HG02571 (cell line): ENCODE data around the gene PRDX5.

Source experiments
- ATAC-seq: cut with Tn5 transposase; IDR thresholded peaks from one replicate; pipeline ENCODE4 v1.9.1; 2021; ENCODE audit warnings: mild to moderate bottlenecking, moderate library complexity; ENCODE audit not compliant: unreplicated experiment

Gene PRDX5

GRCh38 chr11:64359712-64360445 lies 42.0 kb downstream of the PRDX5 start:
- no peak for ATAC-seq

GRCh38 chr11:64360448-64360921 lies 42.6 kb downstream of the PRDX5 start:
- no peak for ATAC-seq

- no peak for ATAC-seq
These were observed 43.7 kb downstream of the PRDX5 start for GRCh38 chr11:64361659-64362058.

- ATAC-seq: no peak
These were observed 44.4 kb downstream of the PRDX5 start for GRCh38 chr11:64362339-64362738.

- no peak for ATAC-seq
These were observed 46.5 kb downstream of the PRDX5 start for GRCh38 chr11:64364435-64364834.

- no peak for ATAC-seq
These were observed 47.0 kb downstream of the PRDX5 start for GRCh38 chr11:64364911-64365310.

GRCh38 chr11:64366751-64367150 lies 48.8 kb downstream of the PRDX5 start:
- ATAC-seq: no peak

GRCh38 chr11:64367931-64368672 lies 50.2 kb downstream of the PRDX5 start:
- no peak for ATAC-seq

GRCh38 chr11:64368673-64369074 lies 50.8 kb downstream of the PRDX5 start:
- ATAC-seq: no peak

GRCh38 chr11:64369440-64370421 lies 51.8 kb downstream of the PRDX5 start:
- ATAC-seq: no peak

GRCh38 chr11:64371201-64371600 lies 53.3 kb downstream of the PRDX5 start:
- ATAC-seq: no peak
